ENCODE results near the gene GRID1. TPM values are rescaled to one million over a fixed set of nuclear protein-coding genes. Genes with fewer than 3 reads are reported as not detected.

Gene GRID1
- total RNA-seq, 1 experiment from 2014 or later: not detected

DNA sequence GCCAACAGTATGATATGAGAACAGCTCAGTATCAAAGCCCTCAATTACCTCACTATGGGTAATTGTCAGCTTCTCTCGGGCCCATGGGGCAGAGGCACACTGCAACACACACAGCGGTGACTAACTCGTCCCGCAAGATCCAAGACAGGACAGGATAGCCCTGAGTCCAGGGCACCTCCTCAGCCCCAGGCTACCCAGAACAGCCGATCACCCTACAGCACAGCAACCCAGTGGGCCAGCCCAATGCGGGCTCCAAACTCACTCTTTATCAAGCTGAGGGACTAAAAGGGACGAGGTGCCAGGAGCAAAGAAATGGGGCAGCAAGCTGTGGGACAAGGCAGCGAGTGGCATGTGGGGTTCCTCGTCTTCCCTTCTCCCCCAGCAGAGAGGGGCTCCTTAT, 765.1 kb downstream of the GRID1 start:
- no peak for DNase-seq (ENCODE audit: low read depth)

DNA sequence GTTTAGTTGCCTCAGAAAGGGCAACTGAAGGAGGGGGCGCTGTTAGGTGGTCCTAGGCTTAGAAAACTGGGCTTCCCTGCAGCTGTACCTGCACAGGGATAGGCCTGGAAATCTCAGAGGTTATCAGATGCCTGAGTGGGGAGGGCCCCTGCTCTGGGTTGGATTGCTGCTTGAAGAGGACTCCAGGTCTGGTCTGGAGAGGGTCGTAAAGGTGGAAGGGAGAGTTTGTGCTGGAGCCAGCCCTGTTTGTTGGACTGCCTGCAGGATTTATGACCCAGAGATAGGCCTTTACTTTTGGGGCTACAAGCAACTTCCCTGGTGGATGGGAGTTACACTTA, 765.9 kb downstream of the GRID1 start:
- DNase-seq (ENCODE audit: low read depth): no peak

- DNase-seq (ENCODE audit: low read depth): no peak
Observed at GRCh38 chr10:85600026-85600743, 766.4 kb downstream of the GRID1 start.

- DNase-seq (ENCODE audit: low read depth): no peak
Observed at GRCh38 chr10:85599081-85599480, 767.5 kb downstream of the GRID1 start.

DNA sequence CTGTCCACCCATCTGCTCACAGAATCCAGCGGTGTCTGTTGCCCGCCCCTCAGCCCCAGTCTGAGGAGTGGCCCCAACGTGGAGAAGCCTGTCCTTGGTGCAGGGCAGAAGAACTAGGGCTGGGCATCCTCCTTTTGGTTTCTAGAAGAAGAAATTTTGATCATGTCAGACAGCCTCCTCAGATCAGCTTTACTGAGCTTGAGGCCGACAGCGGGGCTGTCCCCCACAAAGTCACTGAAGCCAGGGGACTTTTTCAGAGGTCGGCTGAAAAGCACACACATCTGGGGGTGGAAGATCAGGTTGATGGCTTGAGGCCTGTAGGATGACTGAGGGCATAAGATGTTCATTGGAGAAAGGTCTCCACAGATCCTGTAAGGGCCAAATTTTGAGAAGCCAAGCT, 767.9 kb downstream of the GRID1 start:
- no peak for DNase-seq (ENCODE audit: low read depth)

DNA sequence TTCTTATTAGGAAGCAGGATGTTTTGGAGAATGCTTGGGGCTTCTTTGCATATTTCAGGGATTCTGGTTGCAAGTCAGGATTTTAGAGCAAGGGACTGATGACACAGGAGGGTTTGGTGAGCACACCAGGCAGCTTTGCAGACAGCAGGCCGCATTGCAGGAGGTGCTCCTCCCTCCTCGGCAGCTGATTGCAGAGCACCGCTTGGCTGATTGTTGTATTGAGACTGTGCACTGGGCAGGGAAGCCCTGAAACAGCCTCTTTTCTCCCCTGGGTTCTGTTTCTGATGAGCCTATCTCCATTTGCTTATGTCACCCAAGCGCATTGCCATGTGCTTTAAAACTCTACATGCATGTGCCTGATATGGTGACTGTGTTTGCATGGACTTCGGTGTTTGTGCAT, 769.6 kb downstream of the GRID1 start:
- no peak for DNase-seq (ENCODE audit: low read depth)

DNA sequence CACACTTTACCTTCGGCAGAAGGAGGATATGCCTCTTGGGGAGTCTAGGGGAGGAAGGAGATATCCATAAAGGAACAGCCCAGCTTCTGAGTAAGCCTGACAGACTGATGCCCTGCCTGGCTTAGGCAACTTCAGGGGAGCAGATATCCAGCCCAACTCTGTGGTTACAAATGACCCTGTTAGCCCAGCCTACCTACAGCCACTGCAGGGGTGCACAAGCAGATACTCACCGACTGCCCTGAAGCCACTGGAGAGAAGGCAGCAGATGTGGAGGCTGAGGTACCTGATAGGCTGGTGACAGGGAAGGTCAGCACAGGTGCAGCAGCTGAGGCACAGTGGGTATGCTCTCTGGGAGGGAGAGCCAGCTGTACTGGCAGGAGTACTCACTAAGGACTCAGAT, 770.2 kb downstream of the GRID1 start:
- no peak for DNase-seq (ENCODE audit: low read depth)

- DNase-seq (ENCODE audit: low read depth): no peak
Observed at GRCh38 chr10:85594239-85594638, 772.4 kb downstream of the GRID1 start.

GRCh38 chr10:85593226-85593772, 773.3 kb downstream of the GRID1 start:
- DNase-seq (ENCODE audit: low read depth): no peak

GRCh38 chr10:85581371-85581770, 785.2 kb downstream of the GRID1 start:
- no peak for DNase-seq (ENCODE audit: low read depth)

DNA sequence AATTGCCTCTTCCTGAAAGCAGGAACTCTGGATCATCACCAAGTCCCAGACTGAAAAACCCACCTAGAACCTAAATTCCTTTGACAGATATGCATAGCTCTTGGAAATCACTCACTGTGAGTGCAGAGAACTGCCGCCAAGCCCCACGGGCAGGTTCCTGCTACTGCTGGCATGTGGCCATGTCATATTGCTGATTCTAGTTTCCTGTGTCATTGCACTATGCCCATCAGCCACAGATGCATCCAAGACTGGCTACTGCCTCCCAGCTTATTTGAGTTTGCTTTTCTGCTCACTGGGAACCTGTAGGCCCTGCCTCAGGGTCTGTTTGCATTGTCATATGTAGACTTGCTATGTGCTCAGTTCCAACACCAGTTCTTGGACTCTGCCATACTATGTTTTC, 786.0 kb downstream of the GRID1 start:
- peak; percentile 1 for DNase-seq (ENCODE audit: low read depth)

DNA sequence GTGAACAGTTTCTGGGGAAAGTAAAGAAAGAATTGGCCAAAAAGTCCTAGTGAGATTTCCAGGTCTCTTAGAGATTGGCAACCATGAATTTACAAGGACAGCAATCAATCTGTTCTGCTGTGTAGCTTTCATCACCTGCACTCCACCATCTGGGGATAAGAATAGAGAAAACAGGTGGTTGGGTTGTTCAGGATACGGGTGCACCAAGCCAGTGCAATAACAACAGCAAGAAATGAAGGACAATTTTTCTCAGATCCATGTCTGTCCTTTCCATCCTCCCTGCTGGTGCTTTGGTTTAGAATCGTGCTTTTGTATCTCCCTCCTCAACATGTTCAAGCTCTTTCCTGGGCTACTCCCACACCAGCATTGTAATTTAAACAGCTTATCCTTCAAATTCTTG, 787.7 kb downstream of the GRID1 start:
- no peak for DNase-seq (ENCODE audit: low read depth)

DNA sequence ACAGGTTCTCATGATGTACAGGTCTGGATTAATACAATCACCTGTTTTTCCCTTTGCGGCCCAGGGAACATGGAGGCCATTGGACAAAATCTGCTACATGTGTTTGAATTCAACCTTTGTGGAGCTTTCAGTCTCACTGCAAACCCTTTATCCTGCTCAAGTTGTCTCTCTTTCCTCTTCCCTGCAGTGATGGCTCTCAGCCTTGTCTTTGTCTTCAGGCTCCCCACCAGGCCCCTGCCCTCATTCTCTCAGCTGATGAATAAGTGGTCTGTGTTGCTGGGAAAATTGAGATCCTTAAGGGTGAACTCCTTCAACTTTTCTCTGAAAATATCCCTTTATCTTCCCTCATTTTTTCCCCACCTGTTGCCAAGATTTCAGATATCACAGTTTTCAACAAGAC, 791.2 kb downstream of the GRID1 start:
- DNase-seq (ENCODE audit: low read depth): no peak

- no peak for DNase-seq (ENCODE audit: low read depth)
Observed at GRCh38 chr10:85570871-85571270, 795.7 kb downstream of the GRID1 start.

DNA sequence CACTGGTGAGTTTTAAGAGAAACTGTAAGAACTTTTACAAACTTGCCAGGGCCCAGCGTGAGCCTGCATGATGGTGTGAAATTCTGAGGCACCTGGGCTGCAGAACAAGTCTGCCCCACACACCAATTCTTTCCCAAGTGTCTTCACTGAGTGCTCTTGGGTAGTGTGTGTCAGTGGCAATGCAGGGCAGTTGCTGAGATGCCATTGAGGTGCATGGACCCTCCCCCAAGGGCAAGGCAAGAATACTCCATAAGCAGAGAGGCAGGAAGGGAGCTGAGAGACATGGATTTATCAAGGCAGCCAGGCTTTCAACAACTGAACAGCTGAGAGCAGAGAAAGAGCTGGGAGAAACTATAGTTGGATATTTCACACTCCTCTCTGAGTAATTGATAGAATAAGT, 801.2 kb downstream of the GRID1 start:
- no peak for DNase-seq (ENCODE audit: low read depth)

DNA sequence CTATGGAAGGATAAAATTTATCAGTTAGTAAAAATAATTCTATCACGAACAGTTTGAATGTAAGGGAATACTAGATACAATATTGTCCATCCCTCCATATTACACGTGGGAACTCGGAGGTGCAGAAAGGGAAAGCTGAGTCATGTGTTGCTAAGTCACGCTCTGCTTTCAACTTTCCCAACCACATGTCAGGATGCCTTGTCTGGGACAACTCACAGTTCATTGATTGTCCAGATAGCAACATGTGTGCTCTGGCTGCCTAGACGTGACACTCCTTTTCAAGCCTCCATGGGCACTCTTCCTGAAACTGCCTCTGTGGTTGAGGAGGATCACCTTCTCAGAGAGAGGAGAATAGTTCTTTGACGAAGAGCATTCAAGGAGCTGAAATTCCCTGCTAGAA, 808.1 kb downstream of the GRID1 start:
- DNase-seq (ENCODE audit: low read depth): peak; percentile 24

DNA sequence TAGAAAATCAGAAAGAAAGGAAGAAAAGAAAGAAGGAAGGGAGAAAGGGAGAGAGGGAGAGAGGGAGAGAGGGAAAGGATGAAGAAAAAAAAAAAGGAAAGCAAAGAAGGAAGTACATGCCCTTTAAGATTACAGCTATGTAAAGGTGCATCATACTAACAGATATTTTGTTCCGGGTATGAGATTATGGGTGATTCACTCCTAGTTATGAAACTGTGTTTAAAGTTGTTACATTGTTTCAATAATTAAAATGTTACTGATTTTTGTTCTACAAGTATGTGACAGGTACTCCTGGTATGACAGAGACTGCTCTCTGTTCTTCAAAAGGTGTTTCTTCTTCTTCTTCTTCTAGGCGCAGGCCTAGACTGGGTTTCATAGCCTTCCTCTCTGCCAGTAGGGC, 808.9 kb downstream of the GRID1 start:
- DNase-seq (ENCODE audit: low read depth): no peak

- DNase-seq (ENCODE audit: low read depth): no peak
Observed at GRCh38 chr10:85557077-85557476, 809.5 kb downstream of the GRID1 start.

Other genes with a start within 250 kb of the GRID1 start
- 22.4 and 32.2 TPM in 2 replicates for gene WAPL, start 155.0 kb upstream of the GRID1 start, total RNA-seq (2014; rRNA removed; shearing (Covaris generic))

Measured in M059J (cell line).